ENCODE measurements around the gene GMPR.

Gene GMPR

DNA sequence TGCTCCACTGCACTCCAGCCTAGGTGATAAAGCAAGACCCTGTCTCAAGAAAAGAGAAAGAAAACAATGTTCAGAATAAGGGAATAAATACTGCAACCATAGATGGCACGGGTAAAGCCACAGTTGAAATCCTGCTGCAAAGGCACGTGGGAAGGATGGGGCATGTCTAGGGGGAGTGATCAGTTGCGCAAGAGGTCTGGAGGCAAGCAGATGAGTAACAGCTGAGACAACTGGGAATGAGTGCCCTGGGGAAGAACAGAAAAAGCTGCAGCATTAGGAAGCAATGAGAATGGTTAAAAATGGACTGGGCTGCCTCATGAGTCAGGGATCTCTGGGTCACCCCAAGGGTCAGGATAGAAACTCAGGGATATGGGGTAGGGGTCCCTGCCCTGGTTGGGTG is 96.3 kb downstream of the GMPR start:
- no peak for DNase-seq

DNA sequence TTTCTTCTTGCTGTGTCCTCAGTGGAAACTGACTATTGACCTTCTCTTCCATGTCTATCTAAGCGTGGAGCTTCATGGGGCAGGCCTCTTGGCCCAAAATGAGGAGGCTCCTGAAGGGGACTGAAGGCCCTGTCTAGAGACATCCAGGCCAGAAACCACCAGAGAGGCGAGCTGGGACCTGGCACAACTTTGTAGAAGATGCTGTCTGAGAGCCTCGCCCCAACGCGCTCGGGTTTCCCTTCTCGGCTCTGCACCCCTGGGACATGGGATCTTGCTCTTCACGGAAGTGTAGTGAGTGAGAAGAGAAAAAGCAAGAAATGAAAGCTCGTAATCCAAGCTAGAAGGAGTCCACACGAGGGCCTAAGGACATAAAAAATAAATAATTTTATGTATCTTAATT is 96.8 kb downstream of the GMPR start:
- no peak for DNase-seq

DNA sequence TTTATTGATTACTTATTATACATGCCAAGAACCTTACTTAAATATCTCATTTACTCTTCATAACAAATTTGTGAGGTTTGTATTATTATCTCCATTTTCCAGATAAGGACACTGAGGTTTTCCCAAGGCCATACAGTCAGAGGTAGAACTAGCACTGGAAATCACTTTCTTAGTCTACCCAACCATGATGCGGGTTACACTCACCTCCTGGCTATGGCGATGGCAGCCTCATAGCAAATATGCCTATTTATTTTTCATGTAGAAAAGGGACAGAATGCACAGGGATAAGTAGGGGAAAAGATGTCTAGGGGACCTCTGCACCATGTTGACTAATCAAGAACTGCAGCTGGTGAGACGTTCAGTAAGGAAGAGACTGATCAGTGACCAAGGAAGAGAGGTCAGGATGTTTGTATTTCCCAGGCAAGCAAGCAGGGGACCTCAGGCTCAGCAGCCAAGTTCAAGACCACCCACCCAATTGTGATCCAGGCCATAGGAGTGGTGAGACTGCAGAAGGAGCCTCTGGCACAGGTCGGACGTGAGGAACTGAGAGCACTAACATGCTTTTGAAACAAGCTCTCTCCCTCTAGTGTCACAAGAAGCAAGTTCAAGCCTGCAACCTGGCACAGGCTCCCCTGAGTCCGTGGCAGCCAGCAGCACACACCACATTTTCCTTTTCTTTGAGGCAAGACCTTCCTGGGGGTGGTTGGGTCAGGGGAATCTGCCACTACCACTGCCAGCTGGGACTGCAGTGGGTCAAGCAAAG is 97.8 kb downstream of the GMPR start:
- peak; percentile 56 for DNase-seq

DNA sequence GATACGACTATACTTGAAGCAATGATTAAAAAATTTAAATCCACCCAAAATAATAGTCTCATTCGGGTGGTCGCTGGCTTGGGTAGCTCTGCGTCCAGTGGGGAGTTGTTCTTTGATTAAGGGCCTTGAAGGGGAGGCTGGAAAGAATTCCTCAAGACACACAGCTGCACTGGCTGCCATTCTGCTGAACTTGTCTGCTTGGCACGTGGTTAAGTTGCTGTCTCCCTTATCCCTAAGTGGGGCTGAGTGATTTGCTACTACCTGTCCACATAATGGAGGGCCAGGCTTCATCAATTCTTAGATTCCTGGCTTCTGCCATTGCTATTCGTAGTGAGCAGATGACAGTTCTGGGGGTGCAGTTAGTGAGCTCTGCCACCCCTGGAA is 98.5 kb downstream of the GMPR start:
- DNase-seq, result no peak

DNA sequence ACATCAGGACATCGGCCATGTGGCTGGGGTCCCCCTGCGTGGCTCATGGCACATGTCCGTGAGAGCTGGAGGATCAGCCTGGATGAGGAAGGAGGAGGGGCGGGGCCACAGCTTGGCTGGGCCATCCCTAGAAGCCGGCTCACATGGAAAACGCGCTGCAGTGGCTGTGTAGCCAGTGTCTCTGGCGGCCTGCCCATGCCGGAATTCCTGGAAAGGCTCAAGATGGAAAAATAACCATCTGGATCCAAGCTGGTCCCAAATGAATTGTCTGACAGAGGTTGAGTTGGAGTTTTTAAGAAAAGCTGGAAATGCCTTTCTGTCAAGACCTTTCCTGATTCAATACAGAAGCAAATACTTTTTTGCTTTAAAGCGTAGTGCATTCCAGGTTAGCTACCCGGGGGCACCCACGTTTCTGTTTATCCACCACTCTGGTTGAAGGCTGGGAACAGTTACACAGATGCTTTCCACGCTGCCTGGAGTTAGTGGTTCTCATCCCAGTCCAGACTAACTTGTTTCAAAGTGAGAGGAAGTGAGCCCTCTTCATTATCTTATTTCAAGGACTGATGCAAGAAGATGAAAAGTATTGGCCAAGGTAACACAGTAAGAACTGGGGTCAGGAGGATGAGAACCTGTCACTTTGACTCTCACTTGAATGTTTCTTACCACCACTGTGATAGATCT is 99.0 kb downstream of the GMPR start:
- peak; percentile 93 for DNase-seq

DNA sequence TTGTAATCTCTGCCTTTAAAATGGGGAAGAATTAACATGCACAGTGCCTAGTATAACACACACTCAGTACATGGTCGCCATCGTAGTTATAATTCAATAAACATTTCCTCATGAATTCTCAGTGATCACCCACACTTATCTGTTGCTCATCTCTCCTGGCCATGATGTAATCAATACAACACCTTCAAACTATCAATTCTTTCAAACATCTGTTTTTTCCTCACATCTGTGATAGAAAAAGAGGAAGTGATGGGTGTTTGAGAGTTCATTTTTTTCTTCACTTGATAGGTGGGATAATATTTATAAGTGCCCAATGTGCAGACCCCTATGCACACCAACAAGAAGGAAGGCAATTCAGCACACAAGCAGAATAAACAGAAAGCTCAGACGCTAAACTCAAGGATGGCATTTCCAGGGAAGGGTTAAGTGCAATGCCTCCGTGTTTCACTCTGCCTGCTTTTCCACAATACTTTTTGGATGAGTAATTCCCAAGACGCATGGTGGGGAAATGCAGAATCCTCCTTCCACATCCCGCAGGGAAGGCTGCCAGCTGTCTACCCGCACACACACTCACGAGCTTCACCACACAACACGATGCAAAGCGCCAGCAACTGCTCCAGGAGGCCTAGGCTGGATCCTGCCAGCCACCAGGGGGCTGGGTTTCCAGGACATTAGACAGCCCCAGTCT is 100.3 kb downstream of the GMPR start:
- peak; percentile 77 for DNase-seq

DNA sequence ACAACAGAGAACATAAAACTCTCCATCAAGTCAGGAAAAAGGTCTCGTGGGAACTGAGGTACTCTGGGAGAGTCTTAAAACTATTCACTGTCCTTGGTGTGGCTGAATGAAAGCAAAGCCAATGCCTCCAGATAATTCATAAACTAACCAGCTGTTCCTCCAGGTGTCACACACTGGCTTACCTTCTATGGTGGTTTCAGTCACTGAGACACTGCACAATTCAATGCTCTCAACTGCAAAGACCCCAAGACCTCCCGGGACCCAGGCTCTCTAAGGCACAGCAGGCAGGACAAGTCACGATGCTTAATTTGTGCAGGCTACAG is 100.8 kb downstream of the GMPR start:
- DNase-seq, result no peak

DNA sequence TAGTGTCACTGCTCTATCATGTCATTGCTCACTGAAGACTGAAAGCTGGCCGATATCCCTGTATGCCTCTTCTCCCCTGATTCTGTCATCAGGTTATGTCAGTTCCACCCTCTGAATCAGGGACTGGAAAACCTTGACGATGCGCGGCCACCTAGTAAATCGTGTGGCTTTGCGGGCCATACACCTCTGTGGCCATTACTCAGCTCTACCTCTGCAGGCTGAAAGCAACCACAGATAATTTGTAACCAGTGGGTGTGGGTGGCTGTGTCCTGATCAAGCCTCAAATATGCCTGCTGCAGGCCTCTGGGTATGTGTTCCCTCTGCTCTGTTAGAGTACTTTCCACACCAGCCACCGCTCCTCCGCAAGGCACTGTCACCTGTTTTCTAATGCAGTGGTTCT is 105.2 kb downstream of the GMPR start:
- DNase-seq, result no peak

DNA sequence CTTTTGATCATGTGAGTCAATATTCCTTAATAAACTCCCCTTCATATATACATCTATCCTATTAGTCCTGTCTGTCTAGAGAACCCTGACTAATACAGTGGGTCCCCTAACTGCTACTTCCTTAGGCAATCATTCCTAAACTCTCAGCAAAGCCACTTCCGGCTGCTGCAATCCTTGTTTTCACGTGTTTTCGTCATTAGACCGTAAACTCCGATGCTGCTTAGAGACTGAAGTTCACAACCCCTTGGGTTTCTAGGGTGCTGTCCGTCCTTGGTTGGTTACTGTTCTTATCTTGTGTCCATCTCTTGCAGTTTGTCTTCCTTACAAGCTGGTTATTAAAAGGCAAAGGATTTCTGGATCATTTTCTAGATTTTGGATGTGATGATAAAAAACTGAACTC is 106.4 kb downstream of the GMPR start:
- no peak for DNase-seq

Data from NCI-H446 treated with DMSO at 0.1 percent for 48 hours (cell line).